IMR-90 (cell line): ENCODE results near the gene KRTAP11-1. TPM values are rescaled to one million over a fixed set of nuclear protein-coding genes. Genes with fewer than 3 reads are reported as not detected.

Source experiments
- ATAC-seq: fragments of 200-7000 bp; cut with Tn5 transposase; 2 replicates; pipeline ENCODE4 v1.9.1; 2020; ENCODE audit warnings: low read depth, mild to moderate bottlenecking, moderate library complexity
- BruUV-seq: library from RNA; stranded (reverse); fragments of 400-500 nt; replicated peaks from 2 replicates; lab custom pipeline; 2021; lab: Mats Ljungman, UMichigan
- CTCF ChIA-PET: fragments of 300-600 bp; formaldehyde crosslinking; extraction: SDS; loops from one replicate; lab custom pipeline; 2021; ENCODE audit warnings: antibody characterized with exemption; lab: Yijun Ruan, JAX
- POLR2A ChIA-PET: fragments of 300-600 bp; sonication (Branson Sonifier 250); formaldehyde crosslinking; loops from one replicate; lab custom pipeline; 2022; ENCODE audit warnings: antibody characterized with exemption; ENCODE audit not compliant: unreplicated experiment; lab: Charles Lee
- DNase-seq: peaks from one replicate; pipeline ENCODE4 v3.0.0; 2013
- H2AFZ ChIP-seq: replicated peaks from 2 replicates; pipeline ENCODE3; 2013; ENCODE audit warnings: low read length, mild to moderate bottlenecking; ENCODE audit not compliant: poor library complexity
- H2AK5ac ChIP-seq: 2 replicates; pipeline ENCODE4 v1.6.1; 2013; ENCODE audit warnings: low read depth, low read length, inconsistent platforms
- H2AK9ac ChIP-seq: replicated peaks from 2 replicates; pipeline ENCODE3; 2013; ENCODE audit warnings: mild to moderate bottlenecking, low read depth, low read length, moderate library complexity; ENCODE audit not compliant: poor library complexity
- H2BK120ac ChIP-seq: 2 replicates; pipeline ENCODE4 v1.6.1; 2013; ENCODE audit warnings: low read depth, low read length, inconsistent platforms
- H2BK15ac ChIP-seq: 3 replicates; pipeline ENCODE4 v1.6.1; 2013; ENCODE audit warnings: low read depth, low read length, inconsistent platforms
- H2BK20ac ChIP-seq: 2 replicates; pipeline ENCODE4 v1.6.1; 2013; ENCODE audit warnings: low read depth, mild to moderate bottlenecking, inconsistent platforms, low read length, moderate library complexity
- H2BK5ac ChIP-seq: 2 replicates; pipeline ENCODE4 v1.6.1; 2013; ENCODE audit warnings: mild to moderate bottlenecking, low read depth, low read length, inconsistent platforms; ENCODE audit not compliant: poor library complexity, severe bottlenecking
- H3K14ac ChIP-seq: replicated peaks from 2 replicates; pipeline ENCODE4 v1.6.1; 2013; ENCODE audit warnings: low read depth, low read length, inconsistent platforms
- H3K18ac ChIP-seq: 2 replicates; pipeline ENCODE4 v1.6.1; 2013; ENCODE audit warnings: low read depth, low read length, control low read depth
- H3K23ac ChIP-seq: 2 replicates; pipeline ENCODE4 v1.6.1; 2013; ENCODE audit warnings: low read depth, low read length, inconsistent platforms
- H3K27ac ChIP-seq: 2 replicates; pipeline ENCODE4 v1.5.1; 2013; ENCODE audit warnings: mild to moderate bottlenecking, control low read depth, low read length; ENCODE audit not compliant: insufficient read depth
- H3K27me3 ChIP-seq: 2 replicates; pipeline ENCODE4 v1.6.1; 2013; ENCODE audit warnings: low read length; ENCODE audit not compliant: control insufficient read depth, insufficient read depth
- H3K36me3 ChIP-seq: 2 replicates; pipeline ENCODE4 v1.6.1; 2013; ENCODE audit warnings: low read length, mixed read lengths; ENCODE audit not compliant: control insufficient read depth, insufficient read depth
- H3K4ac ChIP-seq: 2 replicates; pipeline ENCODE4 v1.6.1; 2013; ENCODE audit warnings: low read depth, low read length, inconsistent platforms
- H3K4me1 ChIP-seq: 2 replicates; pipeline ENCODE4 v1.6.1; 2013; ENCODE audit warnings: low read length, mixed read lengths; ENCODE audit not compliant: control insufficient read depth, insufficient read depth
- H3K4me2 ChIP-seq: 2 replicates; pipeline ENCODE4 v1.6.1; 2013; ENCODE audit warnings: low read depth, mild to moderate bottlenecking, control low read depth, low read length, moderate library complexity
- H3K4me3 ChIP-seq: 2 replicates; pipeline ENCODE4 v1.5.1; 2013; ENCODE audit warnings: low read depth, mild to moderate bottlenecking, control low read depth, low read length, moderate library complexity; ENCODE audit not compliant: insufficient read depth
- H3K56ac ChIP-seq: 2 replicates; pipeline ENCODE4 v1.6.1; 2013; ENCODE audit warnings: low read length, inconsistent platforms; ENCODE audit not compliant: insufficient read depth; ENCODE audit errors: extremely low read depth
- H3K79me1 ChIP-seq, 2 experiments: 2 replicates each; pipeline ENCODE4 v1.6.1; 2013; ENCODE audit warnings: low read length in 2 of 2, inconsistent platforms in 1 of 2, low read depth in 1 of 2
- H3K9ac ChIP-seq: 2 replicates; pipeline ENCODE4 v1.6.1; 2013; ENCODE audit warnings: low read depth, low read length, control low read depth
- H3K9me1 ChIP-seq: 2 replicates; pipeline ENCODE4 v1.6.1; 2013; ENCODE audit warnings: low read length, inconsistent platforms; ENCODE audit not compliant: insufficient read depth
- H3K9me3 ChIP-seq: 2 replicates; pipeline ENCODE4 v1.6.1; 2013; ENCODE audit warnings: low read length; ENCODE audit not compliant: control insufficient read depth, insufficient read depth
- H4K20me1 ChIP-seq: 2 replicates; pipeline ENCODE4 v1.6.1; 2013; ENCODE audit warnings: low read length, inconsistent platforms; ENCODE audit not compliant: insufficient read depth
- H4K5ac ChIP-seq: 2 replicates; pipeline ENCODE4 v1.6.1; 2013; ENCODE audit warnings: mild to moderate bottlenecking, low read depth, low read length, control low read depth
- H4K8ac ChIP-seq, 2 experiments: 2 replicates each; pipeline ENCODE4 v1.6.1; 2013; ENCODE audit warnings: low read depth in 2 of 2, low read length in 2 of 2, control low read depth in 1 of 2, inconsistent platforms in 1 of 2
- H4K91ac ChIP-seq: 2 replicates; pipeline ENCODE4 v1.6.1; 2013; ENCODE audit warnings: low read depth, low read length, inconsistent platforms; ENCODE audit not compliant: insufficient read depth
- FOS ChIP-seq: fragments of 150-350 bp; IDR thresholded peaks from 2 replicates; pipeline ENCODE4 v1.6.1; 2016; ENCODE audit warnings: low read depth, low read length
- NFE2L2 ChIP-seq: fragments of 150-350 bp; IDR thresholded peaks from 2 replicates; pipeline ENCODE4 v1.6.1; 2016; ENCODE audit warnings: low read depth, mild to moderate bottlenecking, low read length
- POLR2A ChIP-seq: IDR thresholded peaks from 2 replicates; pipeline ENCODE4 v1.6.1; 2012; ENCODE audit warnings: mild to moderate bottlenecking, low read depth, low read length
- SMC3 ChIP-seq: fragments of 150-350 bp; IDR thresholded peaks from 2 replicates; pipeline ENCODE4 v1.6.1; 2016; ENCODE audit warnings: low read depth, mild to moderate bottlenecking, antibody characterized with exemption, low read length, moderate library complexity
- WGBS, 2 experiments: methylation state at CpG; one replicate each; pipeline versions ENCODE4 v1.1.5 to v1.1.7; 2013; ENCODE audit warnings: missing lambda C conversion rate in 2 of 2; ENCODE audit not compliant: insufficient read length in 1 of 2; ENCODE audit errors: extremely low coverage in 2 of 2; 5-methylcytosine and 5-hydroxymethylcytosine counted together
- dilution Hi-C: fragments of 300-500 bp; cut with HindIII; formaldehyde crosslinking; loops from one replicate; pipeline ENCODE4 v1.14.3; 2018; ENCODE audit warnings: low sequenced_read_pairs; ENCODE audit not compliant: unreplicated experiment
- in situ Hi-C: fragments of 300-500 bp; cut with MboI; formaldehyde crosslinking; loops from 3 replicates; pipeline ENCODE4 v1.14.3; 2019; ENCODE audit warnings: low sequenced_read_pairs, inconsistent platforms, mixed read lengths
- intact Hi-C: fragments of 100-400 bp; cut with micrococcal nuclease; formaldehyde crosslinking; loops from 2 replicates; pipeline ENCODE4 v1.10.0; 2022
- polyA plus RNA-seq, 3 experiments: library from polyadenylated mRNA; depleted of rRNA; stranded (reverse); fragments of >200 nt; gene quantifications; 2 replicates each; pipeline ENCODE4 v1.2.3, GENCODE V29; 2012; ENCODE audit warnings: low replicate concordance in 1 of 3
- total RNA-seq: library from RNA; depleted of rRNA; stranded (reverse); fragments of >200 nt; gene quantifications from 2 replicates; pipeline ENCODE4 v1.2.3, GENCODE V29; 2012; rRNA removed
- TF ChIP-seq, protein P1 (sequence below): fragments of 150-350 bp; IDR thresholded peaks from 2 replicates; pipeline ENCODE4 v1.6.1; 2017; ENCODE audit warnings: mild to moderate bottlenecking, antibody characterized with exemption, low read length, low read depth
- TF ChIP-seq, protein P2 (sequence below): conservative IDR thresholded peaks from 2 replicates; pipeline ENCODE4 v1.5.1; 2012; ENCODE audit warnings: mild to moderate bottlenecking, low read depth, low read length, improper control_type of control experiment

Gene KRTAP11-1
- total and polyA plus RNA-seq, 2 of the 4 experiments (the other 2 are of a cell fraction), result not detected

- Histone ChIP-seq H3K14ac (no peak overlapping the region), H4K5ac (no peak overlapping the region), H3K9me3 (peaks cover 10% of the 10 kb centered on the region), H3K18ac (no peak overlapping the region), H2AK9ac (no peak overlapping the region), H3K9me1 (no peaks in the 10 kb centered on the region), H2AFZ (no peak overlapping the region), H3K79me1 (no peaks in the 10 kb centered on the region), H4K20me1 (no peaks in the 10 kb centered on the region), H3K4me2 (no peak overlapping the region), H3K4me1 (no peaks in the 10 kb centered on the region), H4K91ac (no peak overlapping the region), H2BK5ac (no peak overlapping the region), H2AK5ac (no peak overlapping the region), H2BK120ac (no peak overlapping the region), H3K27me3 (no peaks in the 10 kb centered on the region), H3K56ac (no peak overlapping the region), H3K9ac (no peak overlapping the region), H3K36me3 (no peaks in the 10 kb centered on the region), H3K23ac (no peak overlapping the region), H3K27ac (no peak overlapping the region), H4K8ac (no peak overlapping the region), H3K4ac (no peak overlapping the region), H2BK15ac (no peak overlapping the region), H2BK20ac (no peak overlapping the region), H3K4me3 (no peak overlapping the region)
- BruUV-seq, result no TSS peak
- POLR2A ChIA-PET, result no interaction called here
- in situ Hi-C loops, result no loop called here
- CTCF ChIA-PET, result no interaction called here
- intact Hi-C loops, result loop anchor here (5.0 kb wide), 1 partner anchor 256 kb away; no protein-coding TSS in a partner anchor
- 80% methylated on average over 1 of the region's 6 CpGs; no CpG with 5 or more reads in 1 of the 2 experiments for WGBS, 2 experiments
- no peak for ATAC-seq
- TF ChIP-seq FOS (no peak), POLR2A (no peak), SMC3 (no peak), NFE2L2 (no peak)
- TF ChIP-seq, protein P1, sequence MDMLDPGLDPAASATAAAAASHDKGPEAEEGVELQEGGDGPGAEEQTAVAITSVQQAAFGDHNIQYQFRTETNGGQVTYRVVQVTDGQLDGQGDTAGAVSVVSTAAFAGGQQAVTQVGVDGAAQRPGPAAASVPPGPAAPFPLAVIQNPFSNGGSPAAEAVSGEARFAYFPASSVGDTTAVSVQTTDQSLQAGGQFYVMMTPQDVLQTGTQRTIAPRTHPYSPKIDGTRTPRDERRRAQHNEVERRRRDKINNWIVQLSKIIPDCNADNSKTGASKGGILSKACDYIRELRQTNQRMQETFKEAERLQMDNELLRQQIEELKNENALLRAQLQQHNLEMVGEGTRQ, result no peak
- TF ChIP-seq, protein P2, sequence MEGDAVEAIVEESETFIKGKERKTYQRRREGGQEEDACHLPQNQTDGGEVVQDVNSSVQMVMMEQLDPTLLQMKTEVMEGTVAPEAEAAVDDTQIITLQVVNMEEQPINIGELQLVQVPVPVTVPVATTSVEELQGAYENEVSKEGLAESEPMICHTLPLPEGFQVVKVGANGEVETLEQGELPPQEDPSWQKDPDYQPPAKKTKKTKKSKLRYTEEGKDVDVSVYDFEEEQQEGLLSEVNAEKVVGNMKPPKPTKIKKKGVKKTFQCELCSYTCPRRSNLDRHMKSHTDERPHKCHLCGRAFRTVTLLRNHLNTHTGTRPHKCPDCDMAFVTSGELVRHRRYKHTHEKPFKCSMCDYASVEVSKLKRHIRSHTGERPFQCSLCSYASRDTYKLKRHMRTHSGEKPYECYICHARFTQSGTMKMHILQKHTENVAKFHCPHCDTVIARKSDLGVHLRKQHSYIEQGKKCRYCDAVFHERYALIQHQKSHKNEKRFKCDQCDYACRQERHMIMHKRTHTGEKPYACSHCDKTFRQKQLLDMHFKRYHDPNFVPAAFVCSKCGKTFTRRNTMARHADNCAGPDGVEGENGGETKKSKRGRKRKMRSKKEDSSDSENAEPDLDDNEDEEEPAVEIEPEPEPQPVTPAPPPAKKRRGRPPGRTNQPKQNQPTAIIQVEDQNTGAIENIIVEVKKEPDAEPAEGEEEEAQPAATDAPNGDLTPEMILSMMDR, result 0 out of 2 replicates have a peak, but pooled peaks have one; percentile 13
- no peak for DNase-seq
- dilution Hi-C loops, result no loop called here
Measured at GRCh38 chr21:30831194-30831765, 50.1 kb downstream of the KRTAP11-1 start.

Other genes starting within 250 kb of the KRTAP11-1 start
- not detected in 2 replicates for gene KRTAP20-2, start 246.4 kb downstream of the KRTAP11-1 start, total RNA-seq
- not detected in 2 replicates for gene KRTAP20-2, start 246.4 kb downstream of the KRTAP11-1 start, polyA plus RNA-seq (2012; rRNA removed)
- not detected in 2 replicates for gene KRTAP20-3, start 238.7 kb downstream of the KRTAP11-1 start, total RNA-seq
- gene KRTAP20-3, start 238.7 kb downstream of the KRTAP11-1 start, polyA plus RNA-seq (2012; rRNA removed), result not detected in 2 replicates
- gene KRTAP21-3, start 162.8 kb downstream of the KRTAP11-1 start, total RNA-seq, result not detected in 2 replicates
- gene KRTAP21-3, start 162.8 kb downstream of the KRTAP11-1 start, polyA plus RNA-seq (2012; rRNA removed), result not detected in 2 replicates
- gene KRTAP21-2, start 134.3 kb downstream of the KRTAP11-1 start, total RNA-seq, result not detected in 2 replicates
- not detected in 2 replicates for gene KRTAP21-2, start 134.3 kb downstream of the KRTAP11-1 start, polyA plus RNA-seq (2012; rRNA removed)
- not detected in 2 replicates for gene KRTAP21-1, start 126.2 kb downstream of the KRTAP11-1 start, total RNA-seq
- not detected in 2 replicates for gene KRTAP21-1, start 126.2 kb downstream of the KRTAP11-1 start, polyA plus RNA-seq (2012; rRNA removed)
- not detected in 2 replicates for gene KRTAP8-1, start 68.3 kb downstream of the KRTAP11-1 start, total RNA-seq
- gene KRTAP8-1, start 68.3 kb downstream of the KRTAP11-1 start, polyA plus RNA-seq (2012; rRNA removed), result not detected in 2 replicates
- not detected in 2 replicates for gene KRTAP7-1, start 51.8 kb downstream of the KRTAP11-1 start, total RNA-seq
- not detected in 2 replicates for gene KRTAP7-1, start 51.8 kb downstream of the KRTAP11-1 start, polyA plus RNA-seq (2012; rRNA removed)
- not detected in 2 replicates for gene KRTAP19-8, start 156.9 kb upstream of the KRTAP11-1 start, total RNA-seq
- not detected in 2 replicates for gene KRTAP19-8, start 156.9 kb upstream of the KRTAP11-1 start, polyA plus RNA-seq (2012; rRNA removed)